ENCODE results near the gene APRT. TPM values are rescaled to one million over a fixed set of nuclear protein-coding genes. Genes with fewer than 3 reads are reported as not detected.
A peak's percentile ranks its signal among the peaks of the same experiment; 100 is the strongest.

Gene APRT
- total and polyA plus RNA-seq, 9 of the 15 experiments (the other 6 are each of a cell fraction or from before 2014, with no cell fraction given), result 41.7 to 409 (median 146) TPM

DNA sequence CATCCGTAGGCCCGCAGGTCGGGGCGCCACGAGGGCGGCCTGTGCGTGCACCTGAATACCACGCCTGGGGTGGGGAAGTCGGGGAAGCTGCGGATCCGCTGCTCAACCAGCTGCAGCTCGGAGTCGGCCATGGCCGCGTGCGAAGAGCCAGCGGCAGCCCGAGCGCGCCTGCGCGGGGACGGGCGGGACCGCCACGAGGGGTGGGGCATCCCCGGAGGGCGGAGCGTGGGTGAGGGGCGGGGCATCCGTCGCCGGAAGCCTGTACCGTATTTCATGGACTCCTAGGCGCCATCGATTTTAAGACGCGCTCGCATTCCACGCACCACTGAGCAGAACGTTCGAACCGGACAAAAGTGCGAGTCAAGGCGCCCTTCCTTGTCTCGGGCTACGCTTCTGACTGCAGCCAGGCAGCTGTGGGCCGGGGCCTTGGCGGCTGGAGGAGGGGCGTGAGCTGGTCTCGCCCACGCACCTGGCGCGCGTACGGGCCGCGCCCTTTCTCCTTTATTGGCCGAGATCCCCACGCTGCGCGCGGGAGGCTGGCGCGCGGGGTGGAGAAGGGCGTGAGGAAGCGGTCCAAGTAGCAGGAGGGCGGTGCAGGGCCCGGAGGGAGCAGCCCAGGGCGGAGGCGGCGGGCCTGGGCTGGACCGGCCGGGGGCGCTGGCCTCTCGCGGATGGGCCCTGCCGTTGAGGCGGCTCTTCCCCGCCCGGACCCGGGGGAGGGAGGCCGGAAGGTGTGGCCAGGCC is at the start of gene APRT (continued):
- TF ChIP-seq ZNF318 (IDR thresholded peaks at IDR 0.05; ENCODE audit: borderline replicate concordance in 1 of 2, low read depth in 1 of 2) (no peak), ZNF140 (CRISPR knock-in tag; IDR thresholded peaks at IDR 0.05) (no peak), ZNF165 (CRISPR knock-in tag; IDR thresholded peaks at IDR 0.05; ENCODE audit: borderline replicate concordance) (no peak), STAT5B (CRISPR knock-in tag; IDR thresholded peaks at IDR 0.05) (no peak), NCOA1 (IDR thresholded peaks at IDR 0.05; ENCODE audit: low read depth) (no peak), ARHGAP35 (IDR thresholded peaks at IDR 0.05; ENCODE audit: partially characterized antibody) (no peak), NEUROD1 (IDR thresholded peaks at IDR 0.05; ENCODE audit: borderline replicate concordance, low read depth, low read length, partially characterized antibody) (peak; percentile 34), MXI1 (IDR thresholded peaks at IDR 0.05; ENCODE audit: low read depth, low read length) (peak; percentile 71; the same call in 1 of the 2 replicates), MAFF (IDR thresholded peaks at IDR 0.05; ENCODE audit: low read length) (no peak), ELK3 (CRISPR knock-in tag; IDR thresholded peaks at IDR 0.05) (no peak), ZNF445 (CRISPR knock-in tag; IDR thresholded peaks at IDR 0.05; ENCODE audit: low read depth) (no peak), MLX (CRISPR knock-in tag; conservative IDR thresholded peaks at IDR 0.05) (no peak)
- TF ChIP-seq, protein P1, sequence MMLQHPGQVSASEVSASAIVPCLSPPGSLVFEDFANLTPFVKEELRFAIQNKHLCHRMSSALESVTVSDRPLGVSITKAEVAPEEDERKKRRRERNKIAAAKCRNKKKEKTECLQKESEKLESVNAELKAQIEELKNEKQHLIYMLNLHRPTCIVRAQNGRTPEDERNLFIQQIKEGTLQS (IDR thresholded peaks at IDR 0.05), result no peak
- TF ChIP-seq, protein P1 (CRISPR knock-in tag; conservative IDR thresholded peaks at IDR 0.05), result peak; percentile 66; the same call in 1 of the 2 replicates
- TF ChIP-seq, protein P2, sequence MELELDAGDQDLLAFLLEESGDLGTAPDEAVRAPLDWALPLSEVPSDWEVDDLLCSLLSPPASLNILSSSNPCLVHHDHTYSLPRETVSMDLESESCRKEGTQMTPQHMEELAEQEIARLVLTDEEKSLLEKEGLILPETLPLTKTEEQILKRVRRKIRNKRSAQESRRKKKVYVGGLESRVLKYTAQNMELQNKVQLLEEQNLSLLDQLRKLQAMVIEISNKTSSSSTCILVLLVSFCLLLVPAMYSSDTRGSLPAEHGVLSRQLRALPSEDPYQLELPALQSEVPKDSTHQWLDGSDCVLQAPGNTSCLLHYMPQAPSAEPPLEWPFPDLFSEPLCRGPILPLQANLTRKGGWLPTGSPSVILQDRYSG (tag; conservative IDR thresholded peaks at IDR 0.05; ENCODE audit: low read depth), result no peak
